Activated T-helper 1 cell treated with Interleukin-2 at 50 U/mL for 16 hours (primary cell): ENCODE data around the gene MDC1.
A peak's percentile ranks its signal among the peaks of the same experiment; 100 is the strongest.
"Not testable (repeated sequence)": the region's sequence is repeated elsewhere in the genome, so short reads cannot be mapped to it uniquely, and the experiment has no call there.

Source experiments
- DNase-seq: peaks from one replicate; pipeline ENCODE4 v3.0.0-alpha.2; 2020; ENCODE audit warnings: low read depth

Gene MDC1

GRCh38 chr6:30725713-30726505 is 8.8 kb upstream of the MDC1 start:
- DNase-seq = no peak

GRCh38 chr6:30724906-30725667 is 8.0 kb upstream of the MDC1 start:
- DNase-seq = no peak

GRCh38 chr6:30723843-30724741 is 7.0 kb upstream of the MDC1 start:
- DNase-seq = not testable (repeated sequence)

GRCh38 chr6:30723159-30723842 is 6.2 kb upstream of the MDC1 start:
- not testable (repeated sequence) for DNase-seq

- peak; percentile 76 for DNase-seq
Observed at GRCh38 chr6:30722280-30723112, 5.4 kb upstream of the MDC1 start.

- DNase-seq = not testable (repeated sequence)
Observed at GRCh38 chr6:30722025-30722279, 4.9 kb upstream of the MDC1 start.

- peak; percentile 94 for DNase-seq
Observed at GRCh38 chr6:30721198-30722024, 4.3 kb upstream of the MDC1 start.

GRCh38 chr6:30720738-30721197 is 3.7 kb upstream of the MDC1 start:
- peak; percentile 50 for DNase-seq

GRCh38 chr6:30719791-30720737 is 3.0 kb upstream of the MDC1 start, which contains the start of gene TUBB:
Gene TUBB, plus strand, starts transcription at chr6:30720352. Its CDS starts 155 bp downstream, at chr6:30720507.
- DNase-seq = peak; percentile 93

- no peak for DNase-seq
Observed at GRCh38 chr6:30719356-30719755, 2.3 kb upstream of the MDC1 start.

- not testable (repeated sequence) for DNase-seq
Observed at GRCh38 chr6:30717845-30718720, 1.0 kb upstream of the MDC1 start.

GRCh38 chr6:30716879-30717128 is 277 bp downstream of the MDC1 start:
- DNase-seq = no peak

GRCh38 chr6:30714263-30714662 is 2.8 kb downstream of the MDC1 start:
- no peak for DNase-seq

- no peak for DNase-seq
Observed at GRCh38 chr6:30712441-30712945, 4.6 kb downstream of the MDC1 start.

GRCh38 chr6:30711758-30712380 is 5.2 kb downstream of the MDC1 start:
- DNase-seq = no peak

- no peak for DNase-seq
Observed at GRCh38 chr6:30709101-30709868, 7.8 kb downstream of the MDC1 start.
